Dermis blood vessel endothelial cell (primary cell): ENCODE results near the gene BHLHE23. TPM values are rescaled to one million over a fixed set of nuclear protein-coding genes. Genes with fewer than 3 reads are reported as not detected.

Source experiments
- DNase-seq: peaks from one replicate; pipeline ENCODE4 v3.0.0; 2010
- total RNA-seq: library from RNA; depleted of rRNA; stranded (reverse); fragments of >200 nt; gene quantifications from 2 replicates; pipeline ENCODE4 v1.2.3, GENCODE V29; 2014

Gene BHLHE23
- total RNA-seq, 1 donor from 2014 or later: not detected

DNA sequence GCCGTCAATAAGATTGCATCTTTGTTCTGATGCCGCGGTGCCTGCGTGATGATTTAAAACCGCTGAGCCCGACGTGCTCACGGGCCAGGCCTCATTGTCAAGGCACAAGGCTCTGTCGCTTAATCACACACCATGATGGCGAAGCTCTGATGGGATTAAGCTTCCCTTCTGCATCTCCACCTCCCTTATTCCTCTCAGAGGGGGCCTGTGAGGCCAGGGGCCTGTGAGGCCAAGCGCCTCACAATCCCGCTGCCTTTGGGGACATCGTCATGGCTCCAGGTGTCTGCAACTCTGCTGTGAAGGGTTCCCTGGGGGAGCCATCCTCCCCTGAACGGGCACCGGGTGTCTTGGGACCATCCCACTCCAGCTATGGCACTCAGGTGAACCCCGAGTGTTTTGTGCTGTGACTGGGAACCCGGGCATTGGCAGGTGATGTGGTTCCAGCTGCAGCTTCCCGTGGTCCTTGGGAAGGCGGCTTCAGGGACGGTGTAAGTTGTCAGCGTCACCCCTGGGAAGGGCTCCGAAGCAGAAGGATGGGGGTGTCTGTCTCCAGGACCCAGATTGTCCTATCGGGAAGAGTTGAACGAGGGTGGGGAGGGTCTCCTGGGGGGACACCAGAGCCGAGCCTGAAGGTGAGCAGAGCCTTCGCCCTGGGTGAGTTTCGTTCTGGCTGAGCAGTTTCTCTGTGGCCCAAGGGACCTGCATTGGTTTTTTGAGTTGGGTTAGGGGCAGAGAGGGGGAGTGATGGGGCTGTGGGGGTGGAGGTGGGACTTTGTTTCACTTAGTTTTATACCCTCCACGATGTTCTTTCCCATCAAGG is 18.0 kb upstream of the BHLHE23 start:
- no peak for DNase-seq

DNA sequence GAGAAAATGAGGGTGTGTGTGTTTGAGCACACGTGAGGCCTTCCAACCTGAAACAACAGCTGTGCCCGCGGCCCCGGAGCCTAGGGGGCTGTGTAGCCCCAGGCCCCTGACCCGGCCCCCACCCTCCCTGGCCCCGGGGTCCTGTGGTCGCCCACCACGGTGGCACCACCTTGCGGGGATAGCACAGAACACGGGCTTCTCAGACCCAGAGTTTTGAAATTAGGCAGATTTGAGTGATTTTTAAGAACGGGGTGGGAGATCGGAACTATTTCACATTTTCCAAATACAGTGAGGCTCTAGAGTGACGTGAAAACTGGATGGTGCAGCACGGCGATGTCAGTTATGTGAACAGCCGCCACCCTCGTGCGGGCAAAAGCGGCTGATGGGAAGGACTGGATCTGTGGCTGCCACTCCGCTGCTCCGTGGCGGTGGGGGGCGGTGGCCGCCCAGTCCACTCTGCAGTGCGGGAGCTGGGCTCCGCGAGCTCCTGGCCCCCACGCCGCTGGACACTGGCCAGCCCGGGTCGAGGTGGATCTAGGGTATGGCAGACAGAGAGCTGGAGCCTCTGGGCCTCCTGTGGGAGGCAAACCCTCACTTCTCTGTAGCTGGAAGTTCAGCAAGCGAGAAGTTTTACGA is 17.3 kb upstream of the BHLHE23 start:
- DNase-seq: no peak

DNA sequence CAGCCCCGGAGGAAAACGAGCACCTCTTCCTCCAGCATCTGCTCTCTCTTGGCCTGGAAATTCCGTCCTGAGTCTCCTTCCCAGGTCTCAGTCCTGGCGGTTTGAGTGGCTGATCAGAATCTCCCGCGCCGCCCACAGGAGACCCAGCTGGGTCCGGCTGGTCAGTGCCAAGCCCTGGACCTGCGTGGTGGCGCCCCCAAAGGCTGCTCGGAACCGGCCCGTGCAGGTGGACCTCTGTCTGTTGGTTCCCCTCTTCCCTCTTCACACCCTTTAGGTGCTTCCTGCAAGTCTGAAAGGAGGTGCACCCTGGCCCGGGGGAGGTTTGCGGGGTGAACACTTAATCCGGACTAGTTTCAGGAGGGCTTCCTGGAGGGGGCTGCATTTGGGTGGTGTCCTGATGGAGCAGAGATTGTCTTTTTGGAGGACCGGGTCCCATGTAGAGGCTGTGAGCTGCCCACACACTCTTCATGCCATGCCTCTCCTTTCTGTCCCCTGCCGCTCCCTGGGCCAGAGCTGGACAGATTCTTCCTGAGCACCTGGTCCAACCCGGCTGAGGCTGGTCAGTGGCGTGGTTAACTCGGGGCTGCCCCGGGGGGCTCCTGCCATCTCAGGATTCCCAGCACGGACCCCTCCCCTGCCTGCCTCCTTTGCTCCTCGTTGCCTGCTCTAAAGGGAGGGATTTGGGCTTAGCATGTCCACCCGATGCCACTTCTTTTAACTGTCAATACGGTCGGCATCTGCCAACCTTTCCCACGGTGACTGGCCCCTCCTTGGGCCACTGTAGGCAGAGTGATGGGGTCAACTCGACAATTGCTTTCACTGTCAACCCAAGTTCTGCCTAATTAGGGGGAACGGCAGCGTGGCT is 16.5 kb upstream of the BHLHE23 start:
- DNase-seq: no peak

DNA sequence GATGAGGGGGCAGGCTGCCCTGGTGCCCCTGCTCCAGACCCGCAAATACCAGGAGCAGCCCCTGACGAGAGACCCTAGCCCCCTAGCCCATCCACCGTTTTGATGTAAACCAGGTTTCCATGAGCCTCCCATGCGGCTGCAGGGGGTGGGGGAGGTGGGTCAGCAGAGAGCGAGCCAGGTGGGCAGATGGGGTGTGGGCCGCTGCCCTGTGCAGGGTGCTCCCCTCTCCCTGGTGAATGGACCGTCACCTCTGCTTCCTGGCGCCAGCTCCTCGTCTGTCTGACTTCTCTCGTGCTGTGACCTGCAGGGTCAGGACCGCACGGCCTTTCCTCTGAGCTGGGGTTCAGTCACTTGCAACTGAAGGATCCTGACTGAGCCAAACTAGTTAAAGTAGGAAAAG is 15.7 kb upstream of the BHLHE23 start:
- no peak for DNase-seq

DNA sequence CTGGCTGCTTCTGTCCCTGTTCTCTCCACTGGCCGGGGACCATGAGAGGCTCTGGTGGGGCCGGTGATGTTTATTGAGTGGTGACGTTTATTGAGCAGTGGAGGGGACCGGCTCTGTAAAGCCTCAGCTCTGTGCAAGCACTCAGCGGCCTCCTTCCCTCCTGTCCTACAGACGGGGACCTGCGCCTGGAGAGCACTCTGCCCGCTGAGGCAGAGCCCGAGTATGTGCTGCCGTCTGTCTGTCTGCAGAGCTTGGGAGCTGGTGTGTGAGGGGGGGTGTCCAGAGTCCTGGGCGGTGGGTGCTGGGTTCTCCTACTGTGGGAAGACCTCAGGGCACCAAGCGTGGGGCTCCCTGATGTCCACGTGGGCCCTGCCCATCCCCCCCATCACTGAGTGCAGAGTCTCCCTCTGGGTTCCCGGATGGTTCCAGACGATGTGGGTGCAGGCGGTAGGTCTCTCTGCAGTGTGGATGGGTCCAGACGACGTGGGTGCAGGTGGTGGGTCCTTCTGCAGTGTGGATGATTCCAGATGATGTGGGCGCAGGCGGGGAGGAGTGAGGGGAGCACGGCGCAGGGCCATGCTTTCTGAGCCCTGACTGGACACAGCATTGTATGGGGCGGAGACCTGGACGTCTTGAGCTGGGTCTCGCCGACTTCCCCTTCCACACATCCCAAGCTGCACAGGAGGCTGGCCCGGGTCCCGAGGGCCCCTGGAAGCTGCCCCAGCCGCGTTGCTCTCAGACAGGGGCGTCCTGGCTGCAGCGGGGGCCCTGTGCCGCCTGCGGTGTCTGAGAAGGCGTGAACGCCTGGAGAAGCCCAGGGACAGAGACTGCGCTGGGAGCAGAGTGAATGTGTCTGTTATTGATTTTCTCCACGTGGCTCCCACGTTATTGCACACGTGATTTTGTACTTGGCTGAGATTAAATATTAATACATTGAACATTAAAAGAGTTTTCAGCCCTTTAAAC is 14.9 kb upstream of the BHLHE23 start:
- DNase-seq: no peak

DNA sequence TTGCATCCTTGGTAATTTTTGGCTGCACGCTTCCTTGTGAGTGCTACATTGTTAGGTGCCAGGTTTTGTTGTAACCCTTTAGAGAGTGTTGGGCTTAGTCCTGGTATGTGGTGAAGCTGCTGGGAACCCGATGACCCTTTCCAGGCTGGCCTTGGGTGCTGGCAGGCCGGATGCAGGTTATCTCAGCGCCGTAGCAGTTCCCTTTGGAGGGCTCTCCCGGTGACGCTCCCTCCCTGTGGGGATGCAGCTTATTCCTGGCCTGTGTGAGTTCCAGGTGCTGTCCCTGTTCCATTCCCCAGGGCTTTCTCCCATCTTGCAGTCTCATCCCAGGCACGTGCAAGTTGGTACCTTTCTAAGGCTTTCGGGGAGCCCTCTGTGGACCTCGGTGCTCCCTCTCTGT is 13.9 kb upstream of the BHLHE23 start:
- DNase-seq: no peak

DNA sequence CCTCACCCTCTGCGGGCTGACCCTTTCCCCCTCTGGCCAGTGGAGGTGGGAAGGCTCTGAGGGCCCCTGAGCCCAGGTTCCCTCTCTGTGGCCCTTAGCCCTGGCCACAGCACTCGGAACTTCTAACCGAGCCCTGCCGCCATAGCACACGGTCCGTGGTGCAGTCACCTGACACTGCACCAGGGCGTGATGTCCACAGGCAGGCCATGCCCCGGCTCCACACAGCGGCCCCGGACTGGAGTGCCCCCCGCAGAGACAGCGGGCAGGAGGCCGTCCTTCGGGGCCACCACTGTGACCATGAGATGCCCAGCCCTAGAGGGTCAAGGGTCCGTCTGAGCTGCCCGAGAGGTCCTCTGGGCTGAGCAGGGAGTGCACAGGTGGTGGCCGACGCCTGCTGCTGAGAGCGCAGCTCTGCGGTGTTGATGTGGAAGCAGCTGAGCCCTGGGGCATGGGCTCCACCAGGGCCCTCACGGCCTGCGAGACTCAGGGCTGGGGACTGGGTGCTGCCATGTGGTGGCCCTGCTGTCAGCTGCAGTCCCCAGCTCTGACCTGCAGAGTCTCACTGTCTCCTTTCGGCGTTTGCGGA is 11.2 kb upstream of the BHLHE23 start:
- DNase-seq: no peak

DNA sequence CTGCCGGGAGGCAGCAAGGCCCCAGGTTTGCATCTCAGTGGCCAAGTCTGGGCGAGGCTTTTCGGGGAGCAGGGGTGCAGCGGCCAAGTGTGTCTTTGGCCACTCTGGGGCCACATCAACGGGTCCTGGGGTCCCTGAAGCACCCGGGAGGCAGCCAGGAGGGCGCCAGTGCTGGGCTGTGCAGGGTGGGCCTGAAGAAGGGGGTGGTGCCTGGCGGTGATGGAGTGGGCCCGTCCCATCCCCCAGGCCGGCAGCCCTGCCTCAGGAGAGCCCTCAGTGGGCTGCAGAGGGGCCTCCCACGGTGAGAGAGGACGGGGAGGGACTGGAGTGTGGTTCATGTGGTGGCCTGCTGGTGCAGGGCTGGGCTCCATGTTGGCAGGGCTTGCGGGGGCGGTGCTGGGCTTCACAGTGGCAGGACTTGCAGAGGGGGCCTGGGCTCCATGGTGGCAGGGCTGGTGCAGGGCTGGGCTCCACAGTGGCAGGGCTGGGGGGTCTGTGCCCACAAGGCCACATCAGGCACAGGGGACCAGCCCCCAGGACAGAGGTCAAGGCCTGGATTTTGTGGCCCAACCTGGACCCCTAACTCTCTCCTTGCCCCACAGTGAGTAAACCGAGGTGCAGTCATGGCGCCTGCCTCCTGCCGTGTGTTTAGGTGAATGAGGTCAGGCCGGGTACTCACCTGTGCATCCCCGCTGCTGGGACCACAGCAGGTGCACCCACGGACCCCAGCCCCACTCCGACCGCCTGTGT is 10.5 kb upstream of the BHLHE23 start:
- no peak for DNase-seq

DNA sequence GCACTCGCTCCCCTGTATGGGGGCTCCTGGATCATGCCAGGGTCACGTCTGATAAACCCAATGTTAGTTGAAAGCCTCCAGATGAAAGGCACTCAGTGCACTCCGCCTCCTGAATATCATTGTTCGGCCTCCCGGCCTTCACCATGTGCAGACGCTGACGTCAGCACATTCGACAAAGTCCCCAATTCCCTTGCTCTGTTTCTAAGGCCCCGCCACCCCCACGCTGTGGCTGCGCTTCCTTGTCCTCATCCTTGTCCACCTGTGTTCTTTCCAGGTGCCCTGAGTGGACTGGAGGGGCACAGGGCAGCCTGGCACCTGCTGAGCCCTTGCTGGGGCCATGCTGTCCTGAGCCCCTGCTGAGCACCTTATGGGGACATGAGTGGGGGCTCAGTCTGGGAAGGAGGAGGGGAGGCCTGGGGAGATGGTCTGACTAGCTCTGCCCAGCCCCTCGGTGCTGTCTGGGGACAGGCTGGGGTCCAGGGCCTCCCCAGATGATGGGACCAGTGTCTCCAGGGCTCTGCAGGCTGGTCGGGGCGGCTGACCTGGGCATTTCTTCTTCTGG is 9.8 kb upstream of the BHLHE23 start:
- no peak for DNase-seq

DNA sequence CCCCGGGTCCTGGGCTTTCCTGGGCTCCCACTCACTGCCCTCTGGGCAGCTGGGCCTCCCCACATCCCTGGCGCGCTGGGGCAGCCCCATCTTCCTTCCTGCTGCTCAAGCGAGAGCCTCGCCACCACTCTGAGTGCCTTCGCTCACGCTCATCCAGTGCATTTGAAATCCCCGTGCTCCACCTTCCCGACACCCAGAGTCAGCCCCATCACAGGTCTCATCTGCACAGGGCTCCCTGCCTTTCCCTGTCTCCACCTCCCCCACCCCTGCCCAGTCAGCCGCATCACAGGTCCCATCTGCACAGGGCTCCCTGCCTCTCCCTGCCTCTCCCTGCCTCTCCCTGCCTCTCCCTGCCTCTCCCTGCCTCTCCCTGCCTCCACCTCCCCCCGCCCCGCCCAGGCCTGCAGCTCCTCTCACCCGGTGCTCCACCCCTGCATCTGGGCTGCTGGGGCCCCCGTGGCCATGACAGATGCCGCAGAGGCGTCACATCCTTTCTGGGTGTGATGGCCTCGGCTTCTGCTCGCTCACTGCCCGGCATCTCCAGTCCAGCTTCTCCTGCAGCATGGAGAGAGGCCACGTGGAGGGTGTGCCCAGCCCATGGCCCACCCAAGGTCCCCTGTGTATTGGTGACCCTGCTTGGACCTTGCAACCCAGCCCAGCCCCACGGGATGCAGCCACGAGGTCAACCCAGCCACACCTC is 9.0 kb upstream of the BHLHE23 start:
- no peak for DNase-seq

DNA sequence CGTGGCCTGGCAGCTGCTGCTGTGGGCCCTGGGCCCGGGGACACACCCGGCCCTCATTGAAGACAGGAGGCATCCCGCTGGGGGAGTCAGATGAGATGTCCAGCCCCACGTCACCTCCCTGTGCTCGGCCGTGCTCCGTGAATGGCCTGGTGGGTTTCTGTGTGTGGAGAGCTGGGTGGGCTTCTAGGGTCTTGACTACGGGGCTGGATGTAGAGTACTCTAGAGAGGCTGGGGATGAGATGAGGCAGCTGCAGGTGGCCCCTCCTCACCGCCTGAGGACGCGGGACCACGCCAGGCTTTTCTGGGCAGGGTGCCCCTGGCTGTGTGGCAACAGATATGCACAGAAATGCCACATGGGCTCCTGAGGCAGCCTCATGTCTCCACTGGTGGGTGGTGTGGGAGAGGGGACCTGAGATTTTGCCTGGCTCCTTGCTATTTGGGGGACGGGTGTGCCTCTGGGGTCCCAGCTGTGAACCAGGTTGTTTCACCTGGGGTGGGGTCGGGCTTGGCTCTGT is 8.4 kb upstream of the BHLHE23 start:
- no peak for DNase-seq

DNA sequence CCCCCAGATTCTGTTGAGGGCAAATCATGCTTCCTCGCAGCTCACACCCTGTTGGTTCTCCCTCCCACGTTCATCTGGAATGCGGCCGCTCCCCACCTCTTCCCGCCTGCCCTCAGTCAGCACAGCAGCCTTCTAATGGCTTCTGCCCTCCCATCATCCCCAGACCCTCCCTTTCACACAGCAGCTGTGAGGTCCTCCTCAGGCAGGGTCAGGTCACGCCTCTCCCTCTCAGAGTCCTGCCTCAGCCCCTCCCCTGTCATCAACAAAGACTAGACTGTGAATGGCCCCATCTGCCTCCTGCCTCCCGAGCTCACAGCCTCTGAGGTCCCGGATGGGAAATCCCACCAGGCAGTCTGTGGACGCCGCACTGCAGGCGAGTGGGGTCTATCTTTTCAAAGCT is 7.9 kb upstream of the BHLHE23 start:
- DNase-seq: no peak

DNA sequence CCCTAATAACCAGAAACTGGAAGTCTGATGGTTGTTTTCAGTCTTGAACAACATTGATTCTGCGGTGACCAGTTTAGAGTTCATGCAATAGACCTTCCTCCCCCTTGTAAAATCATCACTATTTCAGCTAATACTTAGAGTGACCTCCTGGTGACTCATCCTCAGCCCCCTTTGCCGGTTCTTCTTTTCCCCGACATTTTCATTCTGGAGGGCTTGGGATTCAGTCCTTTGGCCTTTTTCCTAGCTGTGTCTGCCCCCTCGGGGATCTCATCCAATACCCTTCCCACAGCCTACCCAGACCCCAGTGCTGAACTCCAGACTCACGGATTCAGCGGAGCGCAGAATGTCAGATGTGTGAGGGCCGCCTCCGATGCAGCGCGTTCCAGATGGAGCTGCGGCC is 7.5 kb upstream of the BHLHE23 start:
- DNase-seq: no peak

DNA sequence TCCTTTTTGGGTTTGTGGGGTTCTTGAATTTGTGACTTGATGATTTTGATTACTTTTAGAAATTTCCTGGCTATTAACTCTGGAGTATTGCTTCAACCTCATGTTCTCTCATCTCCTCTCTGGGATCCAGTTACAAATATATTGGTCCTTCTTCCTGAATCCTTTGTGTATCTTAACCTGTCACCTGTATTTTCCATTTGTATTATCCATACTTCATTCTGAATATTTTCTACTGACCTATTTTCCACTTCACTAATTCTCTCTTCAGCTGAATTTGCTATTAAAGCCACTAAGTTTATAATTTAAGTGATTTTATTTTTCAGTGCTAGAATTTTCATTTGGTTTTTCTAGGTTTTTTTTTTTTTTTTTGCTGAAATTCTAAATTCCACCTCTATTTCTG is 6.4 kb upstream of the BHLHE23 start:
- no peak for DNase-seq

DNA sequence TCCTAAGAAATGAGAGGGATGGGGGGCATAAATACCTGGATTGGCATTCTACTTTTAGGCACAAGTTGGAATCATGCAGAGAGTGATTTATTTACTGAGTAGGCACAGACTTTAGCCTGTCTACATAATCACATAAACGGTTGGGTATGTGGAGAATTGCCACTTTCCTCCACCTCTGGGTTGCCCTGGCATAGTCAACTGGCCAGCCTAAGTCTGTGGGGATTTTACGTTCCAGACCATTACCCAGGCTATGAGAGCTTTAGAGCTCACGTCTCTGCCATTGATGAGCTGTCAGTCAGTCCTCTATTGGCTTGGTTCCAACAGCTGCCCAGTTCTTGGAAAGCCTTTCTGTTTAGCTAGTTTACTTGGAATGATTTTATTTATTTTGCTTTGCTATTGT is 5.0 kb upstream of the BHLHE23 start:
- no peak for DNase-seq

DNA sequence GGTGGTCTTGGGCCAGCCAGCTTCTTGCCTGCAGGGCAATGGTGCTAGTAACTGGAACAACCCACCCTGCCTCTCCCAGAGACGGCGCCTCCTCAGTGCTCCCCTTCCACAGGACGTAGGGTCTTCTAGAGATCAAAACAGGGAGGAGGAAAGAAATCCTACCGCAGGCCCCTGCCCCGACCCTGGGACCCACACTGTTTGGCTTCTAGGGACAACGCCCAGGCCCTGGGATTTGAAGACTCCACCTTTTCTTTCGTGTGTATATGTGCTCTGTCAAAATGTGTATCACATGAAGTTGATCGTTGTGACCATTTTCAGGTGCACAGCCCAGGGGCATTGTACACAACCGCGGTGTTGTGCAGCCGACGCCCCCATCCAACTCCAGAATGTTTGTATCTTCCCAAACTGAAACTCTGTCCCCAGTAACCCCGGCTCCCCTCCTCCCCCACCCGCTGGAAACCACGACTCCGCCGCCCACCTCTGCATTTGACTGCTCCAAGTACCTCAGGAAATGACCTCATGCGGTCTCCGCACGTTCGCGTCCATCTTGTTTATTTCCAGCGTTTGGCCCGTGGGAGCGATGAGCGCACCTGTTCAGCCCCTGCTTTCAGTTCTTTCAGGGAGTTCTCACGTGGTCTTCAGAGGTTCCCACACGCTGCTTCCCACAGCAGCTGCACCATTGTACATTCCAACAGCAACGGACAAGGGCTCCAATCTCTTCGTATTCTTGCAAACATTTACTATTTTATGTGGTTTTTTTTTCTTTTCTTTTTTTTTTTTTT is 3.4 kb upstream of the BHLHE23 start:
- DNase-seq: peak; percentile 55

DNA sequence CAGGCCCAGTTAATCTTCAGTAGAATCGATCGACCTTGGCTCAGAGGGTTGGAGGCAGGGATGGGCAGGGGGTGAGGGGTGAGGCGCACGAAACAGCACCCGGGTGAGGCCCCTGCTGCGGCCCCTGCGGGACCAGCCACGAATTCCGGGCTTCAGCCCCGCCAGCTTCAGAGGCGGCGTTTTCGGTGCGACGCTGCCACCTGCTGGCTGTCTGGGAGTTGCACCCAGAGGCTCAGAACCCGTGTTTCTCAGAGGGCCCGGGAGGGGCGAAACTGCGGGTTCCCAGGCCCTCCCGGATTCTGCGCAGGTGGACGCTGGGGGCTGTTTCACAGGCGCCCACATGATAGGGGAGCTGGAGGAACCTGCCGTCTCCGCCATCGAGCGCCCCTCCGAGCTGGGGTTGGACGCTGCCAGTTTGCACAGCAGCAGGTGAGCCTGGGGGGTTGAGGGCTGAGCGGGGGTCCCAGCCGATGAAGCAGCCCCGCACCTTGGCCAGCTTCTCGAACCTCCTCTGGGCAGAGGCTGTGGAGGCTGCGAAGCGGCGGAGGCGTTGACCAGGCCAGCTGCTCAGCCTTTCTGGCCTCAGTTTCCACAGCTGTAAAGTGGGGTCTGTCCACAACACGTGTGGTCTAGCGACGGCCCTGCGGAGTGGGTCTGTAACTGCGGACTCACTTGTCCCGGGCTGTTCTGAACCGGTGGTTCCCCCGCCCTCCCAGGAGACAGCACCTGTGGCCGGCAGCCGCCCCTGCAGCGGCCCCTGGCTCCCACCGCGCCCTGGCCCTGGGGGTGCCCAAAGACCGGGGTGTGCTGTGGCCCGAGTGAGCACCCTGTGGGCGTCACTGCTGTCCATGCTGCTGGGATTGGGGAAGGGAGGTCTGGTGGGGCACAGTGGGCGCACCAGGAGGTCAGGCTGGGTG is 2.5 kb upstream of the BHLHE23 start:
- DNase-seq: peak; percentile 77

DNA sequence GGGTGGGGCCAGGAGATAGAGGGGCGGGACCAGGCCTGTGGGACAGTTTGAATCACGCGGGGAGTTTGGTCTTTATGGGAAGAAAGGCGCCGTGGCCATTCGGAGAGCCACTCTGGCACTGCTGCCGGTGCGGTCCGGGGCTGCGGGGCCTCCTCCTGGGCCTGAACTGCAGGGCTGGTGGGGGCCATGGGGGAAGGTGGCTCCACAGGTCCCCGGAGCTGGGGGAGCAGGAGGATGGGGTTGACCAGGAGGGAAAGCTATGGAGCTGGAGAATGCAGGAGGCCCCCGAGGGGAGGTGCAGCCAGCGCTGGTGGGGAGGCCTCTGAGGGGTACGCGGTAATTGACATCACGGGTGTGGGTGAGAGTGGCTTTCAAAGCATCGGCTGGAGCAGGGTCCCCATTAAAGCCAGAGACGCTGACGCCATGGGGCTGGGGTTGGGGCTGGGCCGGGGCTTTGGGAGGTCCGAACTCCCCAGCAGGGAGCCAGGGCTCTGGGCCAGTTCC is 1.8 kb upstream of the BHLHE23 start:
- DNase-seq: no peak
